NOMO-1 treated with DMSO at 0.1 percent for 48 hours (cell line): Measurements from ENCODE around the gene ISCU.
"Not testable (repeated sequence)": the region's sequence is repeated elsewhere in the genome, so short reads cannot be mapped to it uniquely, and the experiment has no call there.

Experiments used
- DNase-seq: peaks from one replicate; lab custom pipeline; 2025; ENCODE audit not compliant: unreplicated experiment; lab: John Stamatoyannopoulos, UW

The ISCU gene

DNA sequence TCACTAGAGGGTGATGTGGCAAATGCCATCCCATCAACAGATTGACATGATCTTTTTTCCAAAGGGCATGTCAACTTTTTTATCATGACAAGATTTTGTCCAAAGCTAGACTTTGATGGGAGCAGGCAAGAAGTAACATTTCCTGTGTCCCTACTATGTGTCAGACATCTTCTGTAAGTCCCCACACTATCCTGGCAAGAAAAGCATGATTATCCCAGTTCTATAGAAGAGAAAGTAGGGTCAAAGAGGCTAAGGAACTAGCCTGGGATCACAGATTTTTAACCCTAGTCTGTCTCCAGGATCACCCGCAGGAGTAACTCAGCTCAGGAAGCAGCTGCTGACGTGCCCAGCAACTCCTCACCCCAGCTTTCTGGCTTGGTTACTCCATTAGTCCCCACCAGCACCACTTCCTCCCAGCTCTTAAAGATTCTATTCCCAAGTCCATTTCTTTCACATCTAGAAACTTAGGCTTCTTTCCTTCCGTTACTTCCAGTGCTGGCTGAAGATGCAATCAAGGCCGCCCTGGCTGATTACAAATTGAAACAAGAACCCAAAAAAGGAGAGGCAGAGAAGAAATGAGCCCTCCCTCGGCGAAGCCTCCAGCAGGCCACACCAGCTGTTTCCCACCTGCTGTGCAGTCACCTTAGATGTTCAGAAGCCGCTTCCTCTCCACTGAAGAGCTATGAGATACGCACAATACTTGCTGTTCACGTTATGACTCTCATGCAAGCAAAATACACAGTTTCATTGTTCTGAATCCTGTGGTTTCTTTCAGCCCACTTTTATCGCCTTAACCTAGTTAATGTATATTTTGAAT, 6.2 kb downstream of the ISCU start:
- DNase-seq: no peak

DNA sequence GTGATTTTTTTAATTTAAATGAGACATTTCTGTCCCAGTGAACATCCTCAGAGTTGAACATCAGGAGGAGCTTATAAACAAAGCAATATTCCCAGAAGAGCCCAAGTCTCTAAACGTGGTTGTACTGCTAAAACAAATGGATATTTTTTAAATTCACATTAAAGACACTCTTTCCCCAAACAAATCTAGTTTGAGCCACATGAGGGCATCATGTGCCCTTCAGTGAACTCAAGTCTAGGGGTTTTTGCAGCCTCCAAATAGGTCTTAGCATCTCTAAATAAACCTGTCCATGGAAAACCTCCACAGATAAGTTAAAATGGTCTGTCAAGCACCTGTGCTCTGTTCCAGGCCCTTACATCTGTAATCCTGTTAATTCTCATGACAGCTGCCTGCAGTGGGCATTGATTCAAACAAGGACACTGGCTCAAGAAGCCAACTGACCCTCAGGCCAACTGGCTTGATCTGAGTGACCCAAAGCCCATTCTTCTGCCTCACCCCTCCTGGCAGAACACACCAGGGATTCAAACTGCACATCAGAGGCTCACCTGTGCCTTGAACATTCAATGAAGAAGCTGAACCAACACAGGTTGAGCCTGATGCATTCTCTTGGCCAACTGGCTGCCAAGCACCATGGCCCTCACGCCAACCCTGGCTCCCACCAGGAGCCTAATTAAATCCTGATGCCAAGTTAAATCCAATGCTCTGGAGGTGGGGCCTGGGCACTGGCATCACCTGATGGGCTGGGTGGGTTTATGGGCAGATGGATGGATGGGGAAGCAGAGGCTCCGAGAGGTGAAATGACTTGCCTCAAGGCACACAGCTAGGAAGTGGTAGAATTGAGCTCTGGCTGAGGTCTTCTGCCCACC, 8.6 kb downstream of the ISCU start:
- no peak for DNase-seq

DNA sequence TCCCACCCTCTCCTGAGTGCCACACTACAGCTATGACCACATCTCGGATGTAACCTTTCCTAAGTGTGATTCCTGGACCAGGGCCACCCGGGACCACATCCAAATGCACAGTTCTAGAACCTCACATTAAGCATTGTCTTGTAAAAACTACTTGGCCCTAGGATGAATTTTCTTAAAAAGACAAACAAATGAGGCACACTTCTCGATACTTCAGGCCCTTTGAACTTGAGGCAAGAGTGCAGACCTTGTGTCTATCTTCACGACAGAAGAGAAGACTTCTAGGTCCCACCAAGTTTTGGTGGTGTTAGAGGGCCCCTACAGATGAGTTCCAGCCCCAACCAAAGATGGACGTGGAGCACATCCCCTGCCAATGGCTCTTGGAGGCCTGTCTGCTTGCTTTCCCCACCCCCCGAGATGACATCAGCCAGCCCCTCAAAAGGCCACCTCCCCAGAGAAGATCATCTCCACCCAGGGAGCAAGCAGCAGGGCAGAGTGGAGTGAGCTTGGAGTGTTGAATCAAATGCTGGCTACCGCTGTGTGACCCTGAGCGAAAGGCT, 9.3 kb downstream of the ISCU start:
- DNase-seq: no peak

DNA sequence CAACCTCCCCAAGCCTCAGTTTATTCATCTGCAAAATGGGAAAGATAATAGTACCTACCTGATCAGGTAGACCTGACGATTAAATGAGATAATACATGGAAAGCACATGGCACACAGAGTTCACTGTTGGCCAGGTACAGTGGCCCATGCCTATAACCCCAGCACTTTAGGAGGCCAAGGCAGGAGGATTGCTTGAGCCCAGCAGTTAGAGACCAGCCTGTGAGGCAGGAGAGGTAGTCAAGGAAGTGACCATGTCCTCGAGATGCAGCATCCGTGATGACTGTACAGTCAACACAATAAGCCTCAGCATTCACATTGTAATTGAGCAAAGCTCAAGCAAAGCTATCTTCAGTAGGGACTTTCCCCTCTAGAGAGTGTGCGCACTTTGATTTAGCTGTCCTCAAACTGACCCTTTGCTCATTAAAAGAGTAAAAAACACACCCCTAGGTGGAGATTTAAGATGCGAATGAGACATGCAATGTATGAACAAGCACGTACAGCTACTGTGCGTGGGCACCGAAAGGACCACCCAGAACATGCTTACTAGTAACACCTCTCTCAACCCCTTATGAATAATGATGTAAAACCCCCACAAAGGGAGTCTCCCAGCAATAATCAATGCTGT, 9.9 kb downstream of the ISCU start:
- no peak for DNase-seq

DNA sequence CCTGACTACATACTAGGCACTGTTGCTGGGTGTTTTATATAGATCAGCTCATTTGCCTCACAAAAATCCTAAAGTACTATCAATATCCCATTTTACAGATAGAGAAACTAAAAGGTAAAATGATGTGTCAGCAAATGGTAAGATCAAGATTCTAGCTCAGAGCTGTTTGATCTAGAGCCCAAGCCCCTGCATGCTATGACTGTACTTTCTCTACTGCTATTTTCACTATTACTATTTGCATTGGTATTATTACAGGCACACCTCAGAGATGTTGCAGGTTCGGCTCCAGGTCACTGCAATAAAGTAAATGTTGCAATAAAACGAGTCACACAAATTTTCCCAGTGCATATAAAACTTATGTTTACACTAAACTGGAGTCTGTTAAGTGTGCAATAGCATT, 10.9 kb downstream of the ISCU start:
- DNase-seq: no peak

DNA sequence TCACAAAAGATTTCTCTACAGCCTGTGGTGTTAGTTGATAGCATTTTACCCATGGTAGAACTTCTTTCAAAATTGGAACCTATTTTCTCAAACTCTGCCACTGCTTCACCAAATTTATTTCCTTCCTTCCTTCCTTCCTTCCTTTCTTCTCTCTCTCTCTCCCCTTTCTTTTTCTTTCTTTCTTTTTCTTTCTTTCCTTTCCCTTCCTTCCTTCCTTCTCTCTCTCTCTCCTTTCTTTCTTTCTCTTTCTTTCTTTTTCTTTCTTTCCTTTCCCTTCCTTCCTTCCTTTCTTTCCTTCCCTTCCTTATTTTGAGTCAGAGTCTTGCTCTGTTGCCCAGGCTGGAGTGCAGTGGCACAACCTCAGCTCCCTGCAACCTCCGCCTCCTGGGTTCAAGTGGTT, 11.9 kb downstream of the ISCU start:
- not testable (repeated sequence) for DNase-seq

DNA sequence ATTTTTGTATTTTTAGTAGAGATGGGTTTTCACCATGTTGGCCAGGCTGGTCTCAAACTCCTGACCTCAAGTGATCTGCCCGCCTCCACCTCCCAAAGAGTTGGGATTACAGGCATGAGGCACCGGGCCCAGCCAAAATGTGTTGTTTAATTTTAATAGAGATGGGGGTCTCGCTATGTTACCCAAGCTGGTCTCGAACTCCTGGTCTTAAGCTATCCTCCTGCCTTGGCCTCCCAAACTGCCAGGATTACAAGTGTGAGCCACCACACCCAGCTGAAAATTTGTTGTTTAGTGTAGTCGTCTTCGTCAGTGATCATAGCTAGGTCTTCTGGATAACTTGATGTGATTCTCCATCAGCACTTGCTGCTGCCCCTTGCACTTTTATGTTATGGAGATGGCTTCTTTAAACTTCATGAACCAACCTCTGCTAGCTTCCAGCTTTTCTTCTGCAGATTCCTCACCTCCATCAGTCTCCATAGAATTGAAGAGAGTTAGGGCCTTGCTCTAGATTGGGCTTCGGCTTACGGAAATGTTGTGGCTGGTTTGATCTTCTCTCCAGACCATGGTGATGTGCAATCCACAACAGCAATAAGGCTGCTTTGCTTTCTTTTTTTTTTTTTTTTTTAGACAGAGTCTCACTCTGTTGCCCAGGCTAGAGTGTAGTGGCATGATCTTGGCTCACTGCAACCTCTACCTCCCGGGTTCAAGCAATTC, 13.0 kb downstream of the ISCU start:
- DNase-seq: no peak

DNA sequence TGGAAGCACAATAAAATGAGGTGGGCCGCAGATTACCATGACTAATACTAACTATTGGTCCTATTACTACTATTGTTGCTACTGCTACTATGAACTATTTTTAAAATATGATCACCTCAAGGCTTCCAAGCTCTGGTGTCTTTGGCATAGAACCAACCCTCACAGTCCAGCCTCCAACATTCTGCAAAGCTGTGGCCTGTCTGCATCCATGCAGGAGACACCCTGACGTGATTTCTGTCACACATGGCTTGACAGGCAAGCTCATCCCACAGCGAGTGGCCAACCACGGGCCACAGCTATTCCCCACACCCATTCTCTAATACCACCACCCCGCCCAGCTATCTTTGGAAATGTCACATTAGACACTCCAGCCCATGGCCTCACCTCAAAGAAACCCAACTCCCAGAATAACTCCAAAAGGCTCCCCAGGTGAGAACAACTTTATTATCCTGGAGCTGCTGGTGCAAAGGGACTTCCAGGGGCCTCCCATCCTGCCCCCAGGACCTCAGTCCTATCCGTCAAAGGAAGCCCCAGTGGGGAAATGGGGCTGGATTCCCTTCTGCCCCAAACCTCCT, 14.4 kb downstream of the ISCU start:
- no peak for DNase-seq

DNA sequence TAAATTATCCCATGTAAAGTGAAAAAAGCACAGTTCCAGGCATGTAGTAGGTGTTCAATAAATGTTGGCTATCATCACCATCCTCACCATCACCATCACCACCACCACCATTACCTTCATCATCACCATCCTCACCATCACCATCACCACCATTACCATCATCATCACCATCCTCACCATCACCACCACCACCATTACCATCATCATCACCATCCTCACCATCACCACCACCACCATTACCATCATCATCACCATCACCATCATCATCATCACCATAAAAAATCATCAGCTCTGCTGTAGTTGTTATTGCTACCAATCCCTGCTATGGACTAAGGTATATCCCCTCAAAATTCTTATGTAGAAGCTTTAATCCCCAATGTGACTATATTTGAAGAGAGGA, 15.1 kb downstream of the ISCU start:
- DNase-seq: no peak

DNA sequence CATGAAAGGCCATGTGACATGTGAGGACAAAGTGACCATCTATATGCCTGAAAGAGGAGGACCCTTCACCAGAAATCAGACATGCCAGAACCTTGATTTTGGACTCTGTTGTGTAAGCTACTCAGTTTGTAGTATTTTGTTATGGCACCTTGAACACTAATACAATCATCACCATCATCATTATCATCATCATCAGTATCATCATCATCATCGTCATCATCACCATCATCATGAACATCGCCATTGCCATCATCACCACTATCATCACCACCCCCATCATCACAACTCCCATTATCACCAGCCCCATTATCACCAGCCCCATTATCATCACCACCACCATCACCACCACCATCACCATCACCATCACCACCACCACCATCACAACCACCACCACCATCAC, 15.9 kb downstream of the ISCU start:
- DNase-seq: no peak

DNA sequence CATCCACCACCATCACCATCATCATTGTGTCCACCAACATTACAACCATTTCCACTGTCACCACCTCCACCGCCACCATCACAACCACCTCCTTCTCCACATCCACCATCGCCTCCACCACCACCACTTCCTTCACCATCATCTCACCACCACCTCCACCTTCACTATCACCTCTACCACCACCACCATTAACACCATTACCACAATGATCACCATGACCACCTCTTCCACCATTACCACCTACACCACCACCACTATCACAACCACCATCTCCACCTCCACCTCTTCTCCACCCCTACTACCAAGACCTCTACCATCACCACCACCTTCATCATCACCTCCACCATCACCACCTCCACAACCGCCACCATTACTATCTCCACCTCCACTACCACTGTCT, 16.4 kb downstream of the ISCU start:
- DNase-seq: no peak

DNA sequence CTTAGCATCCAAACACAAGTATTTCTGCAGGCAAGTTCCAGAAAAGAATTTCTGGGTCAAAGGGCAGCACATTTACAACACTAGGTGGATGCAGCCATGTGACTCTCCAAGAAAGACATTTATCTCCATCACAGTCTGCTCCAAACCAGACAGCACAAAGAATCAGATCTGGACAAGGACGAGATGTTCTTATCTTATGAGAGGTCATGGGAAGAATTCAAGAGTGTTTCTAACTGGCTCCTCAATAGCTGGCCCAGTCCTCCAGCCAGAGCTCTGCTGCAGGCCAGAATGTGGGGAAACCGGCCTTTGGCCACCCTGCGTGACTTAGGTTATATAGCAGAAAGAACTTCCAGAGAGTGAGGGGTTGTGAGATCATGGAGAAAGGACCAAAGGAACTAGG, 18.1 kb downstream of the ISCU start:
- DNase-seq: no peak

DNA sequence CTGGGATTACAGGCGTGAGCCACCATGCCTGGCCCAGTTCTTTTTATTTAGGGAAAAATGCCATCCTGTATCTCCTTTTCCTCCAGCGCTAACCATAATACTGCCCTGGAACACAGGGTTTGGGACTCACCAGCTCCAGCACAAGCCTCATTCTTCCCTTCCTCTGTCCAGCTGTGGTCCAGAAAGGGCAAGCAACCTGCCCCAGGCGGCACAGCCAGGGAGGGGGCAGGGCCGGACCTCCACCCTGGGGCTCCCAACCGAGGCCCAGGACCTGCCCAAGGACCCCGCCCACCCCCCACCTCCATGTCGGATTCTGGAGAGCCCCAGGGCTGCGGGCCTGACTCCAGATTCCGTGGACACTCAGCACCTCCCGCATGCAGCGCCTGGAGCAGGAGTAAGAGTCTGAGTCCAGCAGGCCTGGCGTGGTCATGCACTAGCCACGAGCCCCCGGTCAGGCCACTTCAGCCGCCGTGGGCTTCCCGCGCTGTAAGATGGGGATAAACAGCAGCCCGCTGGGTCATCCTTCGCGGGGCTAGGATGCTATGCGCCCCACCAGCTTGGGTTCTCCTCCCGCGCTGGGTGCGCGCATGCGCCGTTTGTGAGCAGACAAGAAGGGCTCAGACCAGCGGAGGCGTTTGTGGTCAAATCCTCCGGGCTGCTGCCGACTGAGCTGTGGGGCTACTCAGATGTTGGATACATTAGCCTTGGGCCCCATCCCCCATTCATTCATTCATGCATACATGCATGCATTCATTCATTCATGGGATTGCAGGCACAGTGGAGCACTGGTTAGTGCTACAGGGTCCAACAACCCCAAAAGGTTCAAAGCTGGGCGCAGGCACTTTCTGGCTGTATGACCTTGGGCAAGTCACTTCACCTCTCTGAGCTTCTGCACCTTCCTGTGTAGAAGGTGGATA, 19.2 kb downstream of the ISCU start:
- DNase-seq: no peak

DNA sequence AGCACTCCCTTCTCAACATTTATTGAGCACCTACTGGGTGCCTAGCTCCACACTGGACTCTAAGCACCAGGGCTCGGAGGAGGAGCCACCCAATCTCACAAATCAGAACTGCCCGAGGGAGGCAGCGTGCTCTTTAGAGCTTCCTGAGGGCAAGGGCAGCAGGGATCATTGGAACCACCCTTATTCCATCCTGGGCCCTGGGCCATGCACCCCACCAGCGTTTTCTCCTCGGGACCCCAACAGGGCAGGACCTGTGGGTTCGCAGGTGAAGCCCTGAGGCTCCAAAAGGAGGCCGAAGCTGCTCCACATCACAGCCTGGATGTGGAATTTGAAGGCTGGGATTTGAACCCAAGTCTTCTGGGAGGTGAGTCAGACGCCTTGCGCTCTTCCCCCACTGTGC, 20.1 kb downstream of the ISCU start:
- no peak for DNase-seq

DNA sequence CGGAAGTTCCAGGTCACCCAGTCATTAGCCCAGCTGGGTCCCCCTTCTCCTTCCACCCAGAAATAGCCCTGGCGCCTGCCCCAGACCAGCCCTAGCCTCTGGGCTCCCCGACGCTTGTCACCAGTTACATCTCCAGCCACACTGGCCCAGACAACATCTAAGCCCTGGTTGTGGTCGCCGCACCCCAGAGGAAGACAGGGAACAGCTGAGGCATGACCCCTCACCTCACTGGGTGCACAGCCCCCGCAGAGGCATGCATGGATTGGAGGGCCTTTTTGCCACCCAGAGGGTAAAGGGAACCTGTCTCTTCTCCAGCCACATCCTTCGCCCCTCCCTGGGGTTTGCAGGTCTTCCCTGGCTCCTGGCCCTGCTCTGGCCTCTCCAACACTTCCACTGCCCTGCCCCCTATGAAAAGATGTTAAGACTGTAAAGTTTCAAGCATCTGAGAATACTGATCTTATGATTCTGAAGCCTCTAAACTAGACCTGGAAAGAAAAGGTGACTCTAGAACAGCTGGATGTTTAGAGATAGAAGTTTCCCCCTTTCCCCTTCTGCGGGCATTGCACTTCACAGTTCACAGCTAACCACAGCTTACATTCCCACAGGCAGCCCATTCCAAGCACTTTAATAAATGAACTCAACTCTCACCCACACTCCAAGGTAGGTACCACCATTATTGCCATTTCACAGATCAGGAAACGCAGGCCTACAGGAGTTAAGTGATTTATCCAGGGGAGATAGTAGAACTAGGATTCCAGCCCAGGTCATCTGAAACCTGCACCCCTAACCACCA, 20.8 kb downstream of the ISCU start:
- DNase-seq: no peak

DNA sequence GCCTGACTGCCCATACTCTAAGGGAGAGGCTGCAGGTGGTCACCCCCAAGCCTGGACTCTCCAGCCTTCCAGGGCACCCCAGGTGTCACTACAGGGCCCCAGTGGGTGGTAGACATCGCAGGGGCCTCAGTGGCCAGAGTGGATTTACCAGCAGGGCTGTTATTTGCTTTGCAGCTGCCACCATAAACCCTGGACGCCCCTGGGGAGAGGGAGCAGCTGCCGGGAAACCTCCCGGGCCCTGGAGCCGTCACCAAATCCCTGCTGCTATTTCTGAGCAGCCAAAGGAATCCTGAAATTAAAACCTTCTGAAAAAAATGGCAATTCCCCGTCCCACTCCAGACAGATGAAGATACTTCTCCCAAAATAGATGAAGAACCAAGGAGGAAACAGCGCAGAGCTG, 21.6 kb downstream of the ISCU start:
- no peak for DNase-seq

DNA sequence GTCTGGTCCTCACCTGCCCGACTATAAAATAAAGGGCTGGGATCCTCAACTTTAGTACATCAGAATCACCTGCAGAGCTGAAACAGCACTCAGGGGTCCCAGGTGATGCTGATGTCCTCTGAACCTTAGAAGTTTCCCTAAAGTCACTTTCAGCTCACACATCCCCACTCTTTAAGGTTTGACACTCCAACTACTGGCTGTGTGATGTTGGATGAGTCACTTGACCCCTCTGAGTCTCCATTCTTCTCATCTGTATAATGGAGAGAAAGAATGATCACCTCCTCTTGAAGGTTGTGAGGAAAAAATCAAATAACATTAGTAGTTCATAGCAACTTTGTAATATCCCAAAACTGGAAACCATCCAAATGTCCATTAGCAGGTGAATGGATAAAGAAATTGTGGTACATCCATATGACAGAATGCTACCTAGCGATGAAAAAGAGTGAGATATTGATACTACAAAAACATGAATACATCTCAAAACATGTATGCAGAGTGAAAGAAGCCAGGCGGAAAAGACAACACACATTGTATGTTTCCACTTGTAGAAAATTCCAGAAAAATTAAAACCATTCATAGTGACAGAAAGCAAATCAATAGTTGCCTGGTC, 22.2 kb downstream of the ISCU start:
- no peak for DNase-seq

DNA sequence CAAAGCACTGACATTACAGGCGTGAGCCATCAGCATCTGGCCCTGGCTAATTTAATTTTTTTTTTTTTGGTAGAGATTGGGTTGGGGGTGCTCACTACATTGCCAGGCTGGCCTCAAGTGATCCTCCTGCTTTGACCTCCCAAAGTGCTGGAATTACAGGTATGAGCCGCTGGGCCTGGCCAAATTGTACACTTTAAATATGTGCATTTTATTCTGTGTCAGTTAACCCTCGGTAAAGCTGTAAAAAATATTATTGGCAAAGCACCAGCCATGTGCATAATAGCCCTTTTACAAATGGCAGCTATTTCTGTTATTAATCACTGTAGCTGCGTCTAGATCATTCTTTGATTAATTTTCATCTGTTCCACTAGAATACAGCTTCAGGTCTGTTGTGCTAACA, 23.5 kb downstream of the ISCU start:
- DNase-seq: no peak
